Femur (tissue), 1 donor: ENCODE results near the gene ELMO1.

Source experiments
- DNase-seq: peaks from one replicate; pipeline ENCODE4 v3.0.0-alpha.2; 2017

The ELMO1 gene

DNA sequence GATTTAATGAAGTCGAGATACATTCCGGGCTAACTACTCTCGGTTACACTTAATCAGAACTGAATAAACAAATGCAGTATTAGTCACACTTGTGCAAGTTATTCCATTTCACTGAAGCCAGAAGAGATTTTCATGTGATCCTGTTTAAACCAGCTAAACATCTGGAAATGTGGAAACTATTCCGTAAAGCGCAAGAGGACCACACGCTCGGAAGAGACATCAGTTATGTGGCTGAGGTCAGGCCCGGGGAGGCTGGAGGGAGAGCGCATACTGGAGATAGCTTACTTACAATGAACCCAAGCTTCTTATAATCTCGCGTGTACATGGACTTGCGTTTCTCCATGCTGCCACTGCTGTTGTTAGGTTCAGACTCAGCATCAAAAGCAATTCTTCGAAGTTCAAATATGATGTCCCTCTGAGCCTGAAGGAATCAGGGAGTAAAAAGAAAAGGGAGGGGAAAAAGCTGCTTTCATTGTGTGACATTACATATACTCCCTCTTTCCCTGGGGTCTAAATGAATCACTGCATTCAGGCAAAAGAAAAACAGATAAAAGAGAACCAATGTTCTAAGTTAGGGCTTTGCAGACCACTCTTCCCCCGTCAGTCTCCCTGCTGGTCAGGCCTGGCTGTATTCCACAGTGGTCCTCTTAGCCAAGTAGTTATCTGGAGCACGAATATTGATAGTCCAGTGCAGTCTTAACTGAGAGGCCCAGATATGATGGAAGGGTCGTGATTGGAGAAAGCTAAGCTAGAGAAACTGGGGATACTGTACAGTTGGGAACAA, 237.4 kb downstream of the ELMO1 start:
- peak; percentile 82 for DNase-seq

DNA sequence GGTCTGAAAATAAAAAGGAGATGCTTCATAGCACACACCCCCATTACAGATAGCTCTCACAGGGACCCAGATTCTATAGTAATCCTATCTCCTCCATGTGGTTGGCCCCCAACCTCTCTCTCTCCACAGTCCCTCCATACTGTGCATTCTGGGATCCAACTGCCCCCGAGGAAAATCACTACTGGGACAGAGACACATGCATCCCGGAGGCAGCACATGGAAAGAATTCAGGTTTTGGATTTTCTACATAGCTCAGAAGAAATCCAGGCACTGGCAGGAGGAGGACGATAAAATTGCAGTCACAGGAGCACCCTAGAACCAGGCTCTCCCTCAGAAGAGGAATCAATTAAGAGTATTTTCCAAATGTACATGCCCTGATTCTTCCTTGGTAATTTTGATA, 239.5 kb downstream of the ELMO1 start:
- DNase-seq, result no peak

DNA sequence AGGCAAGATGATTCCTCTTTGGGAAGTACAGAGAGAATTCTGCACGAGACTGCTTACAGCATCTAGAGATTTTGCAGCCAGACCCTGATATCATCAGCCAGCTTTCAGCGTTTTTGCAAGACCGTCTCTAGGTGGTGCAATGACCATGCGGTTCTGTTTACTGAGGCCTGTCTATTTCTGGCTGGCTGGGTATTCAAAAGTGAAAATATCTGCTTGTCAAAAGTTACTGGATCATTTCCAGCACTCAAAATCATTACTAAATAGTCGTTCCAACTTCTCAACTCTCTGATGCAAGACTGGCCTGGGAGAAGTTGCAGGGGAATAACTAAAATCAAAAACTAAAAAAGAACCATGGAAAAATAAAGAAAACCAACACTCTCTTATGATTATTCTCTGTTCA, 240.1 kb downstream of the ELMO1 start:
- DNase-seq, result peak; percentile 91

DNA sequence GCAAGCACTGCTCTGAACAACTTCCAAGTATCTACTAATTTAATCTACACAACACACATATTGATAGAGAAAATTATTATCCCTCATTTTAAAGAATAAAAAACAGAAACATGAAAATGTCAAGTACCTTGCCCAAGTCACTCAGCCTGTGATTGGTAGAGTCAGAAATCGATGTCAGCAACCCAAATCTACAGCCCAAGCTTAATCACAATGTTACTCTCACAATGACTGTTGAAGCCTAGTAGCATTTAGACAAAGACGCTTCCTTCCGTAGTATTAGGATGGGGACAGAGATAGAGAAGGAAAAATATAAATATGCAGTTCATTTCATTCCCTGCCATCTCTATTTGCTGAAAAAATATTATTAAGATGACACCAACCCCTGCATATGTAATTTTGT, 242.5 kb downstream of the ELMO1 start:
- no peak for DNase-seq

DNA sequence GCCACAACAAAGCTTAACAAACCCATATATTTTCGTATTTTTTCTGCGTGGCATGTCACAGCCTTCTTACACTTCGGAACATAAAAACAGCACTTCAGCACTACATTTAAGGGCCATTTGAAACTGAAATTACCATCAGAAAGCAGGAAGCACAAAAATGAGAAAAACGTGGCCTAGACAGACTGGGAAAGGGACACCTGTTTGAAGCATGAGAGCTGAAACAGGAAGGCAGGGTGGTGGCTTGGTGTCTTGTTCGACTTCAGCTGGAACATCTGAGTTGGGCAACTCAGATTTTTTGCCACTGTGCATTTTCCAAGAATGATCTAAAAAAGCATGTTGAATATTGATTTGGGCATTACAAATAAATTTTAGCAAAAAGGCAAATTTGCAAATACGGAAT, 243.2 kb downstream of the ELMO1 start:
- DNase-seq, result no peak

DNA sequence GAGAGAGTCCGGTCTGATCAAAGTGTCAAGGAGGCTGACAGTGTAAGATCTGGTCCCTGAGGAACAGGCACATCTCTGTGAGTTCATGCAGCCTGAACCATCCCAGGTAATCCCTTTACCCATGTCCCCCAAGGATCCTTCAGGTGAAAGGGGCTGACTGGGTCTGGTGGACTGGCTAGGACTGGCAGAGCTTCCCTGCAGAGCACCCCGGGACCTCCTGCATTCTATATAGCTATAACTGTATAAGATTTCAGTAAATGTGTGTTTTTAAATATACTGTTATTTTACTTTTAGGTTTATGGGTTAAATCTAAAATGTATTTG, 246.8 kb downstream of the ELMO1 start:
- no peak for DNase-seq

DNA sequence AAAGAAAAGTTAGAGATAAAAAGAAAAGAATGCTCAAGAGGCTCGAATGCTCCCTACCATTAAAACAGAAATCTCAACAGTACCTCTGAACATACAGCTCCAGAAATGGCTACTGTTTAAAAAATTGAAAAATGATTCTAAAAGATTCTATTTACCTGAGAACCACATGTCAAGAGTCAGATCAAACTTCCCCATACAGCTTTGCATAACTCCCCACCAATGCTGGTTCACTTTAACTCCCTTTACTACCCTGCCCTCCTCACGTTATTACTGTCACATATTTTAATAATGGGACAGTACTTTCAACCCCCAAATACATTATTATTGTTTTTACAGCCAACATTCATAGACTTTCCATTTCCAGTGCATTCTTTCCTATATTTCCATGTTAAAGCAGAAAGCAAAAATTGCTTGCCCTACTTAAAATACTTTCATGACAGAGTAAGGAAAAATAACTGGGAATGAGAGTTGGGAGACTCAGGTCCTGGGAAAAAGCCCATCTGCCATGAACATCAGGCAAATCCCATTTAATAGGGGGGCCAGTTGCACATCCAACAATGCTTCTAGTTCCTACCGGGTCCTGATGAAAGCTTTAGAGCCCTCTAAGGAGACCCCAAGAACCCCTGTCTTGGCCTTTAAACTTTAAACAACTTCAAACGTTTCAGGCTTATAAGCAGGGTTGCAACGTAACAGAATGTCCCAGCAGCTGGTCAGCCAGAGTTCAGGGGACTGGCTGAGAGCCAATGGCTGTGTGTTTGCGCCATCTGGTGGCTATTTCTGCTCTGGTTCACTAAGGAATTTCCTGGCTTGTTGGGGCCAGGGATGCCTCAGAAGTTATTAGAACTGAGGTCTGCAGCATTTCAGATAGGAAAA, 247.4 kb downstream of the ELMO1 start:
- DNase-seq, result peak; percentile 93

DNA sequence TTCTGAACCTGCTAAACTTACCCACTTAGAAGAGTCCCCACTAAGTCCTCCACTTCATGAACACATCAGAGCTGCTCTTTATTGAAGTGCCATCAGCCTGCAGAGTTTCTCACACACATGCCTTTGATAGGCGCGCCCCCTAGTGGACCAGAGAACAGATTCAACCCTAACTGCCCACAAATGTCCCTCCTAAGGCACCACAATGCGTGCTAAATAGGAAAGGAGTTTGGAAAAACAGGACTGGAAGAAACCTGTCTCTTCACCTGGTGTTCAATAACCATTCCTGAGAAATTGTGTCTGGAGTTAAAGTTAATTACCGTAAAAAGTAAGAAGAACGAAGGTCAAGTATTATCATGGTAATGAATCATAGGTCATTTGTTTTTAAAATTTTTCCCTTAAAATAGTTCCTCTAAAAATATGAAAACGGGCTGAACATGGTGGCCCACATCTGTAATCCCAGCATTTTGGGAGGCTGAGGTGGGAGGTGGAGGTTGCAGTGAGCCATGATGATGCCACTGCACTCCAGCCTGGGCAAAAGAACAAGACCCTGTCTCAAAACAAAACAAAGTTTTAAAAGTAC, 249.7 kb downstream of the ELMO1 start:
- DNase-seq, result peak; percentile 85

DNA sequence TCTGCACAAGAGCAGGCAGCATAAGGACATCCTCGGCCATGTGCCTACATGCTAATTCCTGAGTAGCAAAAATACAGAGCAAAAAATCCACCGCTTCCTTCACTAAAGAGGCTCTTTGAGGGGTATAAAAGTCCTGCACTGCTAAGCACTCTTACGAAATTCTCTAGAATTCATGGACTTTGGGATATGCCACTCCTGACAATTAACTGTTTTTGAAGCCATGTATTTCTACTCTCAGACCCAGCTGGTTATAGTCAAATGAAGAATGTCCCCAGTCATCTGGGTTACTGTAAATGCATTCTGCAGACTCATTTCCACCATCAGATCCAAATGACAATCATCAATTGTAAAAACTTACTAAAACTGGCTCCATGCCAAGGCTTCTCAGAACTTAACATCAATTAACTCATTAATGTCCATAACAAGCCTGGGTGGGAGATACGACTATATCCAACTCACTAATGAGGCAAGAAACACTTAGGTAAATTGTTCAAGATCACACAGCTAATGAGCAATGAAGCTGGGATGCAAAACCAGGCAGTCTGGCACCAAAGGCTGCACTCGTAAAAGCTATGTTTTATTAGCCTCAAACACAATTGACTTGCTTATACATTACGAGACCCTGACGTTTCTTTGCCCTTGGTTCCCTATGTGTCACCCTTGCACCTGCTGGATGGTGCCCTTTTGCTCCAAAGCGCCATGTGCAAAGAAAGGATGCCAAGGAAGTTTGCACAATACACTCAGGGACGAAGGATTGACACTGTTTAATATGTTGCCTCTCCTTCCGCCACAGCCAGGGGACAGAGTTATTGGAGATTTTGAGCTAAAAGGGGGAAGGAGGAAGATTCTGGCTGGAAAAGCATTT, 250.4 kb downstream of the ELMO1 start:
- DNase-seq, result no peak

DNA sequence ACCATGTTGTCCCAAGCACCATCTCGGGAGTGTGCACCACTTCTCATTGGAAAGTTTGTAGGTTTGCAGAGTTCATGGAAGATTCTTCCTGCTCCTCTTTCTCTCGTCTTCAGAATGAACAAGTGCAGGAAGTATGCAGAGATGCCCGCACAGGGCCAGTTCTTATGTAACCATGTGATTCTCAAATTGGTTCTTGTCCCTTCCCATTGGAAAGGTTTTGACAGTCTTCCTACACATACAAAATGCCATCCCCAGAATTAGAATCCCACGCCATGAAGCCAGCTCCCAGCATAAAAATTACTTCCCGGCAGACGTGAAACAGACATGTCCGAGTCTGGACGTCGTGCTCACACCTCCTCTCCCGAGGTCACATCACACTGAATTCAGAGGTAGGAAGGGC, 251.6 kb downstream of the ELMO1 start:
- no peak for DNase-seq

DNA sequence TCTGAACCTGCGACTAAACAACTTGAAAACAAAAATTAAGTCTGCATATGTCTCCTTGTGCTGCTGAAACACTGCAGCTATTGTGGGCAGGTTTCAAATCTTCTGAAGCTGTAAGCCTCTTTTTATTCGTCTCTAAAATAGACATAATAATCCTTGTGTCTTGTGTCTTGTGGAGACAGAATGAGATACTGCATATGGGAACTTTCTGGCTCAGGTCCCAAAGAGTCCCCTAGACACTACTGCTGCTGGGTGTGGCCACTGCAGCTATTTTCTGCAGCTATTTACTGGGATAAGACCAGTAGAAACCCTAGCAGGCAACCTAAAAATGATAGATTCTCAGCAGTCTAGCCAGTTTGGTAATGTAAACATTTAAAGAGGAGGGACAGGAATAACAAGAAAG, 252.0 kb downstream of the ELMO1 start:
- peak; percentile 43 for DNase-seq

DNA sequence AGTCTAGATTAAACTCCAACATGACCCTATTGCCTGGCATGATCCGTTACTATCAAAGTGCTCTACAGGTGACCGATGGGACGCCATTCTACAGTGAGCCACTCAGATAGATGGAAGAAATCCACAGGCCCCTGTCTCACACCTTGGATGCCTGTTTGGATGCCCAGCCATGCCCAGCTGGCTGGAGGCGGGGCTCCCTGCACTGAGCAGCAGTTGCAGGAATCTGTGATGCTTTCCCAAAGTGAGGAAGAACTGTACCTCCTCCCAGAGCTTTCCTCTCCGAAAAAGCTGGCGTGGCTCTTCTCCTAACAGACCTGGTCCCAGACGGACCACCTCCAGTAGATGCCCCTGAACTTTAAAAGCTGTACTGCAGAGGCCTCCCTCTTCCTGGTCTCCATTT, 253.3 kb downstream of the ELMO1 start:
- no peak for DNase-seq

DNA sequence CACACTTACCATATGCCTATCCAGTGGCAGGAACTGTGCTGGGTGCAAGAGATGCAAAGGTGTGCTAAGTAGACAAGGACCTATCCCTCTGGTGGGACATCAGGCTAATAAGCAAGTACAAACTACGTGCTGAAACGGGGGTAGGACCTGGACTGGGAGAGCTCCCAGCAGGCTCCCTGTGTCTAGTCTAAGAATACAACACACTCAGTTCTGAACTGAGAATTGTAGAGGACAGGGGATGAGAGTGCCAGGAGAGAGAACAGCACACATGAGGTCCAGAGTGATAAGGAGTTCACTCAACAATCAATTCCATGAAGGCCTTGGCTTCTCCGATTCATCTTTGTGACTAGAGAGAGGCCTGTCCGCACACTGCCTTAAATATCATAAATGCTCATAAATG, 253.7 kb downstream of the ELMO1 start:
- no peak for DNase-seq

DNA sequence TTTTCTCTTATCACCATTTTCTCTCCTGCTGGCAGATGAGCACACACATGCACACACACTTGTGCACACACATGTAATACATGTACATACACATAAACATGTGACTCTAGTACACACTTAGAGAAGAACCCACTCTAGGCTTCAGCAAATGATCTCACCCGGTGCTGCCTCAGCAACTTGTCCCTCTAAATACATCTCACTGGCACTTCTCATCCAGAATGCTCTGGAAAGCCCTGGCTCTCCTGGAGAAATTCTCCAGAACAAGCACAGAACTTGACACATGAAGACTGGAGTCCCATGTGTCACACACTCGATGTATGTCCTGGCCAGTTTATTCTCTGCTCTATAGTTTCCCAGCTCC, 254.9 kb downstream of the ELMO1 start:
- DNase-seq, result no peak

DNA sequence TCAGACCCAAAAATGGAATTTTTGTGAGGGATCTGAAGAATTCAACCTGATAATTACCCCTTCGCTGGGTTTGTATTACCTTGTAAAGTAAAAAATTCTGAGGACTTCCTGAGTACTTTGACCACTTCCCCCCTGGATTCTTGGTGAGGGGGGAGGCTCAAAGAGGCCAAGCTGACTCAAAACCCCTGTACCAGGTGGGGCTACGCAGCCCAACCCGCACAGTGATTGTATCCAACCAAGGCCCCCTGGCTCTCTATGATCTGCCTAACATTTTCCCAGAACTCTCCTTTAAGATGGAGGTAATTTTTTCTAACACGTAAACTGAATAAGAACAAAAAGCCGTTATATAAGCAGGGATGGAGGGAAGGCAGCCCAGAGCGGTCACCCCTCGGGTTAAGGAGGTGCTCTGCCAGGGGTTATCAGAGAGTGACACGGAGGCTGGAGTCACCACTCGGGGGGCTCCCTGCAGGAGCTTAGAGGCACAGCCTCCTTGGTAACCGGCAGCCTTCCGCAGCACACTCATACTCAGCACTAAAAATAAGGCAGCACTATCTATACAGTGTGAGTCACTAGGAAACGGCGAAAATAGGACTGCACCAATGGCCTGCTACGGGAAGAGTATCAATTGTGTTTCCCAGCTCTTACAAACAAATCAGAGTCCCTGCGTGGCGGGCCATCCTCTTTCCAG, 255.4 kb downstream of the ELMO1 start:
- no peak for DNase-seq

DNA sequence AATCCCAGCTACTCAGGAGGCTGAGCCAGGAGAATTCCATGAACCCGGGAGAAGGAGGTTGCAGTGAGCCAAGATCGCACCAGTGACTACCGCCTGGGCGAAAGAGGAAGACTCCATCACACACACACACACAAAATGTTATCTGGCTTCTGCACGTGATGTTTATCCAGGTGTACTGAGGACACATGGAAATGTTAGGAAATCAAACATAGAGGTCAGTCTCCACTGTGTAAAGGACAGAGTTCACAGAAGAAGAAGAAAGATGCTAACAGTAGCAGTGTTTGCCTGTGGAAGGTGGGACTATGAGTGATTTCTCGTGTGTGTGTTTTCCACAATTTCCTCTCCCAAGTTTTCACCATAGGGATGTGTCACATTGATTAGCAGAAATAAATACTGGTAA, 256.9 kb downstream of the ELMO1 start:
- DNase-seq, result no peak

DNA sequence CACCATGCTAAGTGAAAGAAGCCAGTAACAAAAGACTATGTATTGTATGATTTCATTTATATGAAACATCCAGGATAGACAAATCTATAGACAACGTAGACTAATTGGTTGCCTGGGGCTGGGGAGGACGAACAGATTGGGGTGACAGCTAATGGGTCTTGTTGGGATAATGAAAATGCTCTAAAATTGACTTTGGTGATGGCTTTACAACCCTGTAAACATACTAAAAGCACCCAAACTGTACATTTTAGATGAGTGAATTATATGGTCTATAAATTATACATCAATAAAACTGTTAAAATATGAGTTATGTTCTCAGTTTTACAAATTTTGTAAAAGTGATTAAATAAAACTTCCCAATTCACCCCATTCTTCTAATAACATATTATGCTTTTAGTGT, 261.5 kb downstream of the ELMO1 start:
- DNase-seq, result no peak

DNA sequence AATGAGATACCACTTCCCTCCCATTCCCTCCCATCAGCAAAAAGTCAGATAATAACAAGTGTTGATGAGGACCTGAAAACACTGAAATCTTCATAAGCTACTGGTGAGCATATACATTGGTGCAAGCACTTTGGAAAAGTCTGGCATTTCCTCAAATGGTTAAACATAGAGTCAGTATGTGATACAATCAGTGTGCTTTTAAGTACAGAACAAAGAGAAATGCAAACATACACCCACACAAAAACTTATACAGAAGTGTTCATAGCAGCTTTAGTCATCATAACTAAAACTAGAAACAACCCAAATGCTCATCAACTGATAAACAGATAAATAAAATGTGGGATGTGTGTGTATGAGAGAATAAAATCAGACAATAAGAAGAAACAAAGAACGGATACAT, 261.9 kb downstream of the ELMO1 start:
- no peak for DNase-seq

DNA sequence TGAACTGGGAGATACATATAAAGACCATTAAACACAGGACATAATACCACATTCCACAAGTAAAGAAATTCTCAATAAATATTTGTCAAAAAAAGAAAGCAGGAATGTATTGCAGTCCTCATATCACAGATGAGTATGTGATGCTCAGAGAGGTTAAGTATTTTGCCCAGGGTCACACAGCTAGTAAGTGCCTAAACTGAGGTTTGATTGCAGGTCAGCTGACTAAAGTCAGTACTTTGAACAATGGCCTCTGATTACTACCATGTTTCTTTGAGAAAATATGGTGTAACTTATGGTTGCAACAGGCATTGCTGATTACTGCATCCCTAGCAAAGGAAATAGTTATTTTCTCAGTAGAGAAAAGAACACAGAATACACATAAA, 267.1 kb downstream of the ELMO1 start:
- DNase-seq, result no peak

DNA sequence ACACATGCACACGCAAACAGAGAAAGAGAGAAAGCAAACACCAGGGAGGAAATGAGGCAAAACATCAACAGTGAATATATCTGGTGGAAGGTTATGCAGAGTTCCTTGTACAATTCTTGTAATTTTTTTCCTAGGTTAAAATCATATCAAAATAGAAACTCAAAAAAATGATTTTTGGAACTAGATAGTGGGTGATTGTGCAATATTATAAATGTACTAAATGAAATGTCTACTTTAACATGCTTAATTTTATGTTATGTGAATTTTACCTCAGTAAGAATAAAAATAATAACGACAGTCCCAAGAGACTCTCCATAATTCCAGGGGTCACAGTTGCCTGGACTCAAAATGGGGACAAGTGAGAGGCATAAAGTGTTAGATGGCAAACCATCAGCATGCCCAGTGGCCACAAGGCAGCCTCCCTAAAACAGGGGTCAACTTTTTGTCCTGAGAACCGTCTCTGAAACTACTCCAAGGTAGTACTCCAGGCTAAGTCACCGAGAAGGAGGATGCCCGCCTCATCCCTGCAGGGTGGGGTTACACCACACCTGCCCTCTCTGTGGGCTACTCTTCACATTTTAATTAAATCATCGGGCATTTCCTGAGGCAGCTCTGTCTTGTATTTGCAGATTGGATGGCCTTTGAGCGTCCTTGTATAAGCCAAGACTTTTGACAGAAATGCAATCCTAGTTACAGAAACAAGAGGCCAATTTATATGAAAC, 267.7 kb downstream of the ELMO1 start:
- no peak for DNase-seq

DNA sequence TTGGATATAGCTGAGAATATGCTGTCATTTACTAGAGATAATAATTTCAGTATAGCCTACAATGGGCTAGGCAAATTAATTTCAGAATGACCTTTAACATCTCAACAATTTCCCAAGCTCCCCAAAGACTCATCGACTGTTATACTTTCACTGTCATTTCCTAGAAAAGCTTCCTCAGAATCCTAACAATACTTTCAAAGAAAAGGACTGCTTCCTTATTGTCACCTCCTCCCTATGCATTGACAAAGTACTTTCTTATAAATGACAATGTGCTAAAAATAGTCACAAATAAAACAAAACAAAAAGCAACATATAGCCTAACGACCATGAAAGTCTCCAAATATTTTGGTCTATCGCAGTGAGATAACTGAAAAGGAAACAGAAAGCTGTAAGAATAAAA, 272.6 kb downstream of the ELMO1 start:
- DNase-seq, result no peak

DNA sequence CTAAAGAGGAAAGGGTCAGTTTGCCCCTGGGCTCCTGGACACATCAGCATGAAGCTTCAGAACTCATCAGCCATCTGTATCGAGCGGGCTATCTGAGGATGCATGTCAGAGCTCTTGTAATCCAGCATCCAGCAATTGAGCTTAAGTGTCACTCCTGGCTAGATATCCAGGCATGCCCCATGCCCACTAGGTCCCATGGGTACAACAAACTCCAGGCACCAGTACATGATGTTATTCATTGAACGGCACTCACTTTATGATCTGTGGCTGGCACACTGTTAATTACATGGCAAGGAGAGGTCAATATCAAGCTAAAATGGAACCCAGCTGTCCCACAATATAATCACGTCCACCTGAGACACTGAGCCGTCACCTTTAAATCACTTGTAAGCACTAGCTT, 274.2 kb downstream of the ELMO1 start:
- no peak for DNase-seq
